ENCODE results near the gene APEX1.

APEX1 gene
- 88.2 to 186 (median 90.7) reads per million in 3 experiments for total RNA-seq

GRCh38 chr14:20454516-20455354 lies at the start of gene APEX1, which contains the start of gene OSGEP:
Gene APEX1, plus strand, starts transcription at chr14:20455226. Its CDS starts 420 bp downstream, at chr14:20455646.
Gene OSGEP, minus strand, starts transcription at chr14:20454812. Its CDS starts 129 bp downstream, at chr14:20454683.
- DNase-seq = peak; percentile 97

- DNase-seq = no peak
These were observed 45.8 kb upstream of the APEX1 start for GRCh38 chr14:20409226-20409625.

GRCh38 chr14:20412411-20412810 lies 42.6 kb upstream of the APEX1 start:
- DNase-seq = peak; percentile 27

GRCh38 chr14:20412876-20413743 lies 41.9 kb upstream of the APEX1 start, which contains the start of gene TEP1:
Gene TEP1, minus strand, starts transcription at chr14:20413501. Its CDS starts 5,062 bp downstream, at chr14:20408439.
- DNase-seq = peak; percentile 62

GRCh38 chr14:20413744-20414082 lies 41.3 kb upstream of the APEX1 start:
- DNase-seq = peak; percentile 26

- peak; percentile 49 for DNase-seq
These were observed 39.2 kb upstream of the APEX1 start for GRCh38 chr14:20415782-20416206.

GRCh38 chr14:20416223-20416622 lies 38.8 kb upstream of the APEX1 start:
- no peak for DNase-seq

GRCh38 chr14:20417250-20418186 lies 37.5 kb upstream of the APEX1 start:
- DNase-seq = no peak

GRCh38 chr14:20418501-20418909 lies 36.5 kb upstream of the APEX1 start:
- DNase-seq = no peak

GRCh38 chr14:20419419-20419818 lies 35.6 kb upstream of the APEX1 start:
- no peak for DNase-seq

GRCh38 chr14:20421267-20421666 lies 33.8 kb upstream of the APEX1 start:
- DNase-seq = no peak

- no peak for DNase-seq
These were observed 32.1 kb upstream of the APEX1 start for GRCh38 chr14:20422886-20423285.

GRCh38 chr14:20424851-20425250 lies 30.2 kb upstream of the APEX1 start:
- no peak for DNase-seq

GRCh38 chr14:20427231-20428009 lies 27.6 kb upstream of the APEX1 start:
- DNase-seq = no peak

- no peak for DNase-seq
These were observed 27.0 kb upstream of the APEX1 start for GRCh38 chr14:20428010-20428365.

- no peak for DNase-seq
These were observed 26.2 kb upstream of the APEX1 start for GRCh38 chr14:20428802-20429201.

GRCh38 chr14:20429801-20430669 lies 25.0 kb upstream of the APEX1 start:
- no peak for DNase-seq

GRCh38 chr14:20434701-20435581 lies 20.1 kb upstream of the APEX1 start:
- DNase-seq = no peak

- DNase-seq = no peak
These were observed 19.3 kb upstream of the APEX1 start, which contains the start of gene KLHL33 for GRCh38 chr14:20435582-20436362. Gene KLHL33, minus strand, starts transcription at chr14:20436166. Its CDS starts 355 bp downstream, at chr14:20435811.

Data from central memory CD4-positive, alpha-beta T cell (primary cell).